Astrocyte (in vitro differentiated cells and primary cell): ENCODE measurements around the gene KIFAP3.

ENCODE experiments used
- EZH2 ChIP-seq: IDR thresholded peaks from 2 replicates; pipeline ENCODE4 v1.6.1; 2012; ENCODE audit warnings: mild to moderate bottlenecking, low read length, inconsistent platforms; ENCODE audit not compliant: insufficient read depth
- TF ChIP-seq, protein P1 (sequence below): IDR thresholded peaks from 2 replicates; pipeline ENCODE4 v1.5.1; 2011; ENCODE audit warnings: low read depth, mild to moderate bottlenecking, inconsistent platforms, low read length, moderate library complexity; ENCODE audit not compliant: insufficient read depth

DNA sequence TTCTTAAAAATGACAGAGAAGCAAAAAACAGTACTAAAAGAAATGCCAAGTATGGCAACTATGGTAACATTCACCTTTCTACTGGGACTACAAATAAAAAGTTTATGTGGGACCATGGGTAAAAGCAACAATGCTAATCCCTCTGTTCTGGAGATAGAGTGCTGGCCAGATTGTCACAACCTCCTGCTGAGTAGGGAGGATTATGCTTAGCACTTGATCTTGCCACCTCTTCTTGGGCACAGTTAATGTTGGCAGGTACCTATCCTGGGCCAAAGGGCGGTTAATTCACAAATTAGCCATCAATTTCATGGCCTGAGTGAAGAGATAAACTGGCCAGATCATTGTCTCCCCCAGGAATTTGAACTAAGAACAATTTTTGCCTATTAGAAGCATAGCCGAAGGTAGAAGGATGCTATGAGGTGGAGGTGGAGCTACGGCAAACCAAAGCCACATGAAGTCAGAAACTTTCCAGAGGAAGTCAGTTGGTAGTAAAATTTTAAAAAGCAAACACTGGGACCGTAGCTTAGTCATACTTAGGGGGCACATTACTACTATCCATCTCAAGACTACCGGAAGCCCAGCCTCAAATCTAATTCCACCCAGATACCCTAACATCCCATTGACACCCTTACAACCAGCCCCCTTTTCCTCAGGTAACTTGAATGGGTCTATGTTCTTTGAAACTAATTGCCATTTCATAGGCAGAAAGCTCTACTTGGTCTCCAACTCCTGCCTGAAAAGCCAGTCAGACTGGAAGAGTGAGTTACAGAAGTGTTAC lies 183.5 kb downstream of the KIFAP3 start:
- no peak for TF ChIP-seq EZH2
- TF ChIP-seq, protein P1, sequence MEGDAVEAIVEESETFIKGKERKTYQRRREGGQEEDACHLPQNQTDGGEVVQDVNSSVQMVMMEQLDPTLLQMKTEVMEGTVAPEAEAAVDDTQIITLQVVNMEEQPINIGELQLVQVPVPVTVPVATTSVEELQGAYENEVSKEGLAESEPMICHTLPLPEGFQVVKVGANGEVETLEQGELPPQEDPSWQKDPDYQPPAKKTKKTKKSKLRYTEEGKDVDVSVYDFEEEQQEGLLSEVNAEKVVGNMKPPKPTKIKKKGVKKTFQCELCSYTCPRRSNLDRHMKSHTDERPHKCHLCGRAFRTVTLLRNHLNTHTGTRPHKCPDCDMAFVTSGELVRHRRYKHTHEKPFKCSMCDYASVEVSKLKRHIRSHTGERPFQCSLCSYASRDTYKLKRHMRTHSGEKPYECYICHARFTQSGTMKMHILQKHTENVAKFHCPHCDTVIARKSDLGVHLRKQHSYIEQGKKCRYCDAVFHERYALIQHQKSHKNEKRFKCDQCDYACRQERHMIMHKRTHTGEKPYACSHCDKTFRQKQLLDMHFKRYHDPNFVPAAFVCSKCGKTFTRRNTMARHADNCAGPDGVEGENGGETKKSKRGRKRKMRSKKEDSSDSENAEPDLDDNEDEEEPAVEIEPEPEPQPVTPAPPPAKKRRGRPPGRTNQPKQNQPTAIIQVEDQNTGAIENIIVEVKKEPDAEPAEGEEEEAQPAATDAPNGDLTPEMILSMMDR: no peak
